Panc1 (cell line): Measurements from ENCODE around the gene SYT17. TPM values are rescaled to one million over a fixed set of nuclear protein-coding genes. Genes with fewer than 3 reads are reported as not detected.

Experiments used
- ATAC-seq: fragments of 200-7000 bp; cut with Tn5 transposase; 2 replicates; pipeline ENCODE4 v1.9.1; 2020; ENCODE audit warnings: mild to moderate bottlenecking, moderate library complexity
- BruUV-seq: library from RNA; stranded (reverse); fragments of 400-500 nt; replicated peaks from 2 replicates; lab custom pipeline; 2021; lab: Mats Ljungman, UMichigan
- CTCF ChIA-PET: fragments of 300-600 bp; sonication (Branson Sonifier 250); formaldehyde crosslinking; loops from one replicate; lab custom pipeline; 2022; ENCODE audit warnings: antibody characterized with exemption; lab: Charles Lee
- POLR2A ChIA-PET: fragments of 300-600 bp; sonication (Branson Sonifier 250); formaldehyde crosslinking; loops from one replicate; lab custom pipeline; 2022; ENCODE audit warnings: antibody characterized with exemption; lab: Charles Lee
- DNase-seq: peaks from one replicate; pipeline ENCODE4 v3.0.0-alpha.2; 2010; ENCODE audit warnings: low read depth, low spot score
- H3K27ac ChIP-seq: 2 replicates; pipeline ENCODE4 v1.5.1; 2011; ENCODE audit warnings: mild to moderate bottlenecking, low read length, inconsistent platforms
- H3K27me3 ChIP-seq: fragments of 200-500 bp; sonication (Bioruptor generic); 2 replicates; pipeline ENCODE4 v1.6.0; 2014; ENCODE audit warnings: low read length, inconsistent platforms; ENCODE audit not compliant: control insufficient read depth, insufficient read depth
- H3K36me3 ChIP-seq: fragments of 200-500 bp; sonication (Bioruptor generic); 2 replicates; pipeline ENCODE4 v1.5.1; 2014; ENCODE audit warnings: inconsistent platforms, mild to moderate bottlenecking, low read length, moderate library complexity; ENCODE audit not compliant: control insufficient read depth, insufficient read depth
- H3K4me1 ChIP-seq: 2 replicates; pipeline ENCODE4 v1.5.1; 2011; ENCODE audit warnings: inconsistent platforms, mild to moderate bottlenecking, low read length, moderate library complexity; ENCODE audit not compliant: control insufficient read depth, insufficient read depth
- H3K4me3 ChIP-seq, 2 experiments: 2 replicates each; pipeline ENCODE4 v1.5.1; 2011 to 2012; ENCODE audit warnings: low read depth in 2 of 2, low read length in 2 of 2, mild to moderate bottlenecking in 2 of 2, inconsistent platforms in 1 of 2, moderate library complexity in 1 of 2
- H3K9me3 ChIP-seq: fragments of 200-500 bp; sonication (Bioruptor generic); 2 replicates; pipeline ENCODE4 v1.5.1; 2014; ENCODE audit warnings: low read depth, mild to moderate bottlenecking, inconsistent platforms, low read length, moderate library complexity; ENCODE audit not compliant: control insufficient read depth, insufficient read depth
- CTCF ChIP-seq: fragments of 450-650 bp; IDR thresholded peaks from 2 replicates; pipeline ENCODE4 v1.5.1; 2017; ENCODE audit warnings: mild to moderate bottlenecking
- POLR2AphosphoS5 ChIP-seq: IDR thresholded peaks from 2 replicates; pipeline ENCODE4 v1.6.1; 2012; ENCODE audit warnings: mild to moderate bottlenecking, low read depth, low read length, moderate library complexity
- SIN3A ChIP-seq: IDR thresholded peaks from 2 replicates; pipeline ENCODE4 v1.6.1; 2012; ENCODE audit warnings: low read depth, mild to moderate bottlenecking, low read length, moderate library complexity, borderline replicate concordance; ENCODE audit not compliant: insufficient read depth
- TCF7L2 ChIP-seq: IDR thresholded peaks from 2 replicates; pipeline ENCODE4 v1.6.1; 2011; ENCODE audit warnings: mild to moderate bottlenecking, low read depth, low read length, inconsistent platforms
- in situ Hi-C: cut with HindIII; loops from 2 replicates; pipeline ENCODE4 v1.10.0; 2016; ENCODE audit warnings: low sequenced_read_pairs, low pct_unique_long_range_greater_than_20kb
- intact Hi-C: fragments of 100-400 bp; cut with micrococcal nuclease; formaldehyde crosslinking; loops from one replicate; pipeline ENCODE4 v1.10.0; 2022; ENCODE audit not compliant: unreplicated experiment
- total RNA-seq: library from RNA; stranded (reverse); gene quantifications from one replicate; pipeline ENCODE4 v1.2.1, GENCODE V29; 2021; ENCODE audit not compliant: unreplicated experiment
- TF ChIP-seq, protein P1 (sequence below), 2 experiments: IDR thresholded peaks; 2 replicates each; pipeline ENCODE4 v1.6.1; 2011 to 2012; ENCODE audit warnings: low read depth in 2 of 2, control low read depth in 1 of 2, low read length in 1 of 2, mild to moderate bottlenecking in 1 of 2, moderate library complexity in 1 of 2; ENCODE audit not compliant: insufficient read depth in 1 of 2

SYT17 gene
- total RNA-seq, 1 experiment from 2014 or later, result 5.4 TPM

DNA sequence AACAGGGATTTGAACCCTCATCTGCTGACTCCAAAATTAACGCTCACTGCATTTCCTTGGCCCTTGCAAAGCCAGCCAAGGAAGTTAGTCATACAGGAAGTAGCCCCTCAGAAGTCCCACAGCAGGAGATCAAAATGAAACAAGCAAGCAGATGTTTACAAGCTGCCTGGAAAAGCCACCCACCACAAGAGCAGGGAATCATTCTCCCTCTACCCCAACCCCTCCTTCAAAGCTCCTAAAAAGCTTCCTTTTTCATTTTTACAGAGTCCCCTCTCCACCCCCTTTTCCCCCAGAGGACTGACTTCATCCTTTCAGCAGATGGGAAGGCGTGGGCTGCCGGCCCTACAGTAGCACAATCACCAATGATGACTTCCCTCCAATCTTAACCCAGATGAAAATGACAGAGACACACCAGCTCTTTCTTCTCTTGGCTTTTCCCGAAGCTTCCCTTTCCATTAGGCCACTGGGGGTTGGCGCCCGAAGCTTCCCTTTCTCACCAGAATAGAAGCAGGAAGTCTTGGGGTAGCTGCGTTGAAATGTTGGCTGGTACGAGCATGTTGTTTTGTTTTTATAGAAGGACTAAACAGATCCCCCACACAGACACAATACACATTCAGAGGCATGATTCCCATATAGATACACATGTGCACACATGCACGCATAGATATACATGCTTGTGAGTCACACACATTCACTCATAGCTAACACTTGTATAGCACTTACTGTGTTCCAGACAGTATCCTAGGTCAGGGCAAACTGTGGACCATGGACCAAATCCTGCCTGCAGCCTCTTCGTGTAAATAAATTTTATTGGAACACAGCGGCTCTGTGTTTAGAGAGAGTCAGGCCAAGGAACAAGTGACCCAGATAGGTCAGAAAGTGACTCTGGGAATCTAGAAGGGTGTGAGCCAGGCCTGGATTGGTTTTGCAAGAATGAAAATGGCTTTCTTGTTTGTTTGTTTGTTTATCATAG lies 36.9 kb upstream of the SYT17 start:
- peak; percentile 79 for ATAC-seq
- in situ Hi-C loops (no loop called here), intact Hi-C loops (no loop called here)
- DNase-seq, result no peak
- BruUV-seq, result no TSS peak
- Histone ChIP-seq H3K36me3 (no peaks in the 10 kb centered on the region), H3K4me3 (peak overlapping the region in 1 of 2 experiments; percentile 32; a peak in 2 of 4 replicates), H3K9me3 (no peaks in the 10 kb centered on the region), H3K27me3 (no peaks in the 10 kb centered on the region), H3K4me1 (peaks cover 44% of the 10 kb centered on the region), H3K27ac (peak overlapping the region; percentile 77)
- ChIA-PET CTCF (interaction anchor here (0.5 to 0.6 kb wide), 3 partner anchors 8 to 45 kb away, joined by 3 to 6 read pairs (median 6); no protein-coding TSS in a partner anchor), POLR2A (no interaction called here)
- TF ChIP-seq SIN3A, result no peak
- no peak for TF ChIP-seq CTCF
- TF ChIP-seq TCF7L2, result peak; percentile 82
- TF ChIP-seq, protein P1, sequence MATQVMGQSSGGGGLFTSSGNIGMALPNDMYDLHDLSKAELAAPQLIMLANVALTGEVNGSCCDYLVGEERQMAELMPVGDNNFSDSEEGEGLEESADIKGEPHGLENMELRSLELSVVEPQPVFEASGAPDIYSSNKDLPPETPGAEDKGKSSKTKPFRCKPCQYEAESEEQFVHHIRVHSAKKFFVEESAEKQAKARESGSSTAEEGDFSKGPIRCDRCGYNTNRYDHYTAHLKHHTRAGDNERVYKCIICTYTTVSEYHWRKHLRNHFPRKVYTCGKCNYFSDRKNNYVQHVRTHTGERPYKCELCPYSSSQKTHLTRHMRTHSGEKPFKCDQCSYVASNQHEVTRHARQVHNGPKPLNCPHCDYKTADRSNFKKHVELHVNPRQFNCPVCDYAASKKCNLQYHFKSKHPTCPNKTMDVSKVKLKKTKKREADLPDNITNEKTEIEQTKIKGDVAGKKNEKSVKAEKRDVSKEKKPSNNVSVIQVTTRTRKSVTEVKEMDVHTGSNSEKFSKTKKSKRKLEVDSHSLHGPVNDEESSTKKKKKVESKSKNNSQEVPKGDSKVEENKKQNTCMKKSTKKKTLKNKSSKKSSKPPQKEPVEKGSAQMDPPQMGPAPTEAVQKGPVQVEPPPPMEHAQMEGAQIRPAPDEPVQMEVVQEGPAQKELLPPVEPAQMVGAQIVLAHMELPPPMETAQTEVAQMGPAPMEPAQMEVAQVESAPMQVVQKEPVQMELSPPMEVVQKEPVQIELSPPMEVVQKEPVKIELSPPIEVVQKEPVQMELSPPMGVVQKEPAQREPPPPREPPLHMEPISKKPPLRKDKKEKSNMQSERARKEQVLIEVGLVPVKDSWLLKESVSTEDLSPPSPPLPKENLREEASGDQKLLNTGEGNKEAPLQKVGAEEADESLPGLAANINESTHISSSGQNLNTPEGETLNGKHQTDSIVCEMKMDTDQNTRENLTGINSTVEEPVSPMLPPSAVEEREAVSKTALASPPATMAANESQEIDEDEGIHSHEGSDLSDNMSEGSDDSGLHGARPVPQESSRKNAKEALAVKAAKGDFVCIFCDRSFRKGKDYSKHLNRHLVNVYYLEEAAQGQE (IDR thresholded peaks at IDR 0.05; ENCODE audit: insufficient read depth in 1 of 2, low read depth in 2 of 2, low read length in 1 of 2), result no peak
- TF ChIP-seq POLR2AphosphoS5, result no peak

DNA sequence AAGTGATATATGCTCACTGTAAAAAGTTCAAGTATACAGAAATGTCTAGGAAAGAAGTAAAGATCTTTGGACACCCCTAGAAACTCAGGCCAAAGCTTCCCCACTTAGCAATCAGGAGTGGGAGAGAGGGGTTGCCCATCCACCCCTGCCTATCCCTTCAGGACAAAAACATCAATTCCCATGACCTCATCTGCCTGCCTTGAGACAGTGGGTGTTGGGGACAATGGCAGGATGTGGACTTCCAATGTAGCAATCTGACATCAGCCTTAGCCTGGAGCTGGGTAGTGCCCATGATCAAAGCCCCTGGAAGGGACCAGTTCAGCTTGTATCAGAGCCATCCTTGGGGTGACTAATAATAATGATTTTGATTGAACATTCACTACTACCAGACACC lies 36.2 kb upstream of the SYT17 start:
- ChIA-PET CTCF (interaction anchor here (0.6 kb wide), 1 partner anchor 8 kb away, joined by 3 read pairs; no protein-coding TSS in a partner anchor), POLR2A (no interaction called here)
- H3K27me3 ChIP-seq, result no peaks in the 10 kb centered on the region
- DNase-seq (no peak), ATAC-seq (no peak)
- no peak for TF ChIP-seq POLR2AphosphoS5
- no peak; the same call in 1 of the 2 replicates for TF ChIP-seq TCF7L2
- TF ChIP-seq, protein P1 (IDR thresholded peaks at IDR 0.05; ENCODE audit: insufficient read depth in 1 of 2, low read depth in 2 of 2, low read length in 1 of 2), result no peak
- TF ChIP-seq CTCF, result no peak
- TF ChIP-seq SIN3A, result no peak
- H3K27ac ChIP-seq, result peak overlapping the region; percentile 77
- H3K36me3 ChIP-seq, result no peaks in the 10 kb centered on the region
- no TSS peak for BruUV-seq
- no peak overlapping the region for H3K4me3 ChIP-seq
- in situ Hi-C loops, result no loop called here
- H3K9me3 ChIP-seq, result no peaks in the 10 kb centered on the region
- peaks cover 51% of the 10 kb centered on the region for H3K4me1 ChIP-seq
- intact Hi-C loops, result no loop called here
